Liver (tissue), 9 donors: ENCODE measurements around the gene SMAP2. TPM values are rescaled to one million over a fixed set of nuclear protein-coding genes. Genes with fewer than 3 reads are reported as not detected.

Experiments
- DNase-seq: peaks from one replicate; pipeline ENCODE4 v3.0.0-alpha.2; 2017; ENCODE audit warnings: low spot score
- H3K27ac ChIP-seq, 2 donors: one replicate each; pipeline ENCODE4 v1.7.0; 2013; ENCODE audit warnings: inconsistent platforms in 2 of 2, low read length in 2 of 2, control low read depth in 1 of 2, low read depth in 1 of 2, mild to moderate bottlenecking in 1 of 2
- H3K27me3 ChIP-seq, 4 donors: one replicate each; pipeline versions ENCODE4 v1.6.1 to v1.7.0; 2013; ENCODE audit warnings: low read length in 3 of 4, inconsistent platforms in 1 of 4, mild to moderate bottlenecking in 1 of 4, moderate library complexity in 1 of 4; ENCODE audit not compliant: control insufficient read depth in 4 of 4, insufficient read depth in 4 of 4
- H3K36me3 ChIP-seq, 4 donors: one replicate each; pipeline versions ENCODE4 v1.6.1 to v1.7.0; 2013; ENCODE audit warnings: low read length in 3 of 4, mild to moderate bottlenecking in 3 of 4, low read depth in 1 of 4, moderate library complexity in 1 of 4; ENCODE audit not compliant: control insufficient read depth in 4 of 4, insufficient read depth in 3 of 4
- H3K4me1 ChIP-seq, 4 donors: one replicate each; pipeline versions ENCODE4 v1.6.1 to v1.7.0; 2013; ENCODE audit warnings: low read length in 3 of 4, mild to moderate bottlenecking in 3 of 4, moderate library complexity in 1 of 4; ENCODE audit not compliant: control insufficient read depth in 4 of 4, insufficient read depth in 4 of 4
- H3K4me3 ChIP-seq, 3 donors: one replicate each; pipeline versions ENCODE4 v1.6.1 to v1.7.0; 2013; ENCODE audit warnings: low read length in 3 of 3, control low read depth in 1 of 3, low read depth in 1 of 3, mild to moderate bottlenecking in 1 of 3
- H3K9ac ChIP-seq, 2 donors: one replicate each; pipeline ENCODE4 v1.7.0; 2013; ENCODE audit warnings: low read length in 2 of 2, mild to moderate bottlenecking in 2 of 2, moderate library complexity in 2 of 2, control low read depth in 1 of 2, low read depth in 1 of 2
- H3K9me3 ChIP-seq, 4 donors: one replicate each; pipeline versions ENCODE4 v1.6.1 to v1.7.0; 2013; ENCODE audit warnings: low read length in 3 of 4; ENCODE audit not compliant: control insufficient read depth in 4 of 4
- EGR1 ChIP-seq, 2 donors: IDR thresholded peaks; 2 replicates each; pipeline ENCODE4 v1.6.1; 2016 to 2018; ENCODE audit warnings: antibody characterized with exemption in 2 of 2, low read depth in 2 of 2
- FOXA1 ChIP-seq: IDR thresholded peaks from 2 replicates; pipeline ENCODE4 v1.6.1; 2016; ENCODE audit warnings: antibody characterized with exemption
- GABPA ChIP-seq, 2 donors: IDR thresholded peaks in 1 of 2; conservative IDR thresholded peaks in 1 of 2; 2 replicates each; pipeline ENCODE4 v1.6.1; 2016; ENCODE audit warnings: antibody characterized with exemption in 2 of 2, mild to moderate bottlenecking in 1 of 2, moderate library complexity in 1 of 2
- HNF4A ChIP-seq, 2 donors: conservative IDR thresholded peaks; 2 replicates each; pipeline ENCODE4 v1.6.1; 2016; ENCODE audit warnings: antibody characterized with exemption in 2 of 2, mild to moderate bottlenecking in 2 of 2
- JUND ChIP-seq, 2 donors: IDR thresholded peaks; 2 replicates each; pipeline ENCODE4 v1.6.1; 2016; ENCODE audit warnings: antibody characterized with exemption in 2 of 2
- NR2F2 ChIP-seq: IDR thresholded peaks from 2 replicates; pipeline ENCODE4 v1.6.1; 2016; ENCODE audit warnings: antibody characterized with exemption
- RAD21 ChIP-seq, 2 donors: IDR thresholded peaks; 2 replicates each; pipeline ENCODE4 v1.6.1; 2016; ENCODE audit warnings: antibody characterized with exemption in 2 of 2, mild to moderate bottlenecking in 2 of 2
- RXRA ChIP-seq, 2 donors: IDR thresholded peaks; 2 replicates each; pipeline ENCODE4 v1.6.1; 2017 to 2018; ENCODE audit warnings: antibody characterized with exemption in 2 of 2, mild to moderate bottlenecking in 1 of 2
- SP1 ChIP-seq: IDR thresholded peaks from 2 replicates; pipeline ENCODE4 v1.6.1; 2018; ENCODE audit warnings: antibody characterized with exemption, mild to moderate bottlenecking
- WGBS: extraction: QIAGEN DNeasy Blood & Tissue Kit; methylation state at CpG from one replicate; pipeline ENCODE4 v1.1.7; 2013; 5-methylcytosine and 5-hydroxymethylcytosine counted together
- polyA plus RNA-seq, 2 donors: library from polyadenylated mRNA; stranded (reverse) in 1 of 2; unstranded in 1 of 2; fragments of 200-250 nt in 1 of 2; fragments of >200 nt in 1 of 2; fragmentation: Nextera tagmentation in 1 of 2; extraction: Ambion mirVana in 1 of 2; gene quantifications; one replicate each; pipeline versions ENCODE4 v1.2.1 to v1.2.3, GENCODE V29; 2013 to 2015
- total RNA-seq, 2 donors: library from RNA; depleted of rRNA; stranded (reverse); fragments of >200 nt; gene quantifications; one replicate each; pipeline ENCODE4 v1.2.3, GENCODE V29; 2014
- TF ChIP-seq, protein P1 (sequence below): IDR thresholded peaks from 2 replicates; pipeline ENCODE4 v1.6.1; 2016; ENCODE audit warnings: antibody characterized with exemption
- TF ChIP-seq, protein P2 (sequence below): fragments of 150-350 bp; IDR thresholded peaks from 2 replicates; pipeline ENCODE4 v1.5.1; 2017; ENCODE audit warnings: improper control_type of control experiment, low read depth, low read length; ENCODE audit not compliant: missing input control
- TF ChIP-seq, protein P3 (sequence below): IDR thresholded peaks from 2 replicates; pipeline ENCODE4 v1.6.1; 2016; ENCODE audit warnings: antibody characterized with exemption, mild to moderate bottlenecking
- TF ChIP-seq, protein P4 (sequence below): IDR thresholded peaks from 2 replicates; pipeline ENCODE4 v1.6.1; 2016; ENCODE audit warnings: antibody characterized with exemption
- TF ChIP-seq, protein P5 (sequence below): IDR thresholded peaks from 2 replicates; pipeline ENCODE4 v1.6.1; 2016; ENCODE audit warnings: antibody characterized with exemption
- donor health status: healthy.
- donor health status: healthy.
- donor health status: healthy.
- donor health status: healthy.
- donor health status: healthy.

The SMAP2 gene
- total and polyA plus RNA-seq, 4 donors: 20.0 to 36.8 (median 29.8) TPM

DNA sequence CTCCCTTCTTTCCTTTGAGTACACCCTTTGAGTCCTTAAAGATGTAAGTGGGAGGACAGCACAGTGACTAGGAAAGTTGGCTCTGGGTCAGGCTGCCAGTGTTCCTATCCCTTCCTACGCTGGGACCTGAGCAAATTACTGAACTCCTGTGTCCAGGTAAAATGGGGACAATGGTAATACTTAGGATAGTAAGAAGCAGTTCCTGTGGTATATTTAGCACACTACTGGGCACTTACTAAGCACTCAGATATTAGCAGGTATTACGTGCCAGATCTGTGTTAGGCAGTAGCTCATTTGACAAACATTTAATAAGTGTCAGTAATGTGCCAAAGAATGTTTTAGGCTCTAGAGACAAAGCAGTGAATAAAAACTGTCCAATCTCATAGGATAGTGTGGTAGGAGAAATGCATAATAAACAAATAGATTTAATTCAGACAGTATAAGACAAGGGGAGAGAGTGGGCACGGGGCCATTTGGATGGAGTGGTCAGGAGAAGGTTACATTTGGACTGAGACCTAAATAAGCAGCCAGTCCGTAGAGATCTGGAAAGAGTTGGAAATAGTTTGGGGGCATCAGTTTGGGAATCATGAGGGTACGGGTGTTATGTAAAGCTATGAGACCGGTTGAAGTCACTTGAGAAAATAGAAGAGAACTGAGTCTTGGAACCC is 50.6 kb downstream of the SMAP2 start (continued):
- TF ChIP-seq, protein P1, sequence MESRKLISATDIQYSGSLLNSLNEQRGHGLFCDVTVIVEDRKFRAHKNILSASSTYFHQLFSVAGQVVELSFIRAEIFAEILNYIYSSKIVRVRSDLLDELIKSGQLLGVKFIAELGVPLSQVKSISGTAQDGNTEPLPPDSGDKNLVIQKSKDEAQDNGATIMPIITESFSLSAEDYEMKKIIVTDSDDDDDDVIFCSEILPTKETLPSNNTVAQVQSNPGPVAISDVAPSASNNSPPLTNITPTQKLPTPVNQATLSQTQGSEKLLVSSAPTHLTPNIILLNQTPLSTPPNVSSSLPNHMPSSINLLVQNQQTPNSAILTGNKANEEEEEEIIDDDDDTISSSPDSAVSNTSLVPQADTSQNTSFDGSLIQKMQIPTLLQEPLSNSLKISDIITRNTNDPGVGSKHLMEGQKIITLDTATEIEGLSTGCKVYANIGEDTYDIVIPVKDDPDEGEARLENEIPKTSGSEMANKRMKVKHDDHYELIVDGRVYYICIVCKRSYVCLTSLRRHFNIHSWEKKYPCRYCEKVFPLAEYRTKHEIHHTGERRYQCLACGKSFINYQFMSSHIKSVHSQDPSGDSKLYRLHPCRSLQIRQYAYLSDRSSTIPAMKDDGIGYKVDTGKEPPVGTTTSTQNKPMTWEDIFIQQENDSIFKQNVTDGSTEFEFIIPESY: no peak
- no peak for TF ChIP-seq RAD21 (IDR thresholded peaks at IDR 0.05)

DNA sequence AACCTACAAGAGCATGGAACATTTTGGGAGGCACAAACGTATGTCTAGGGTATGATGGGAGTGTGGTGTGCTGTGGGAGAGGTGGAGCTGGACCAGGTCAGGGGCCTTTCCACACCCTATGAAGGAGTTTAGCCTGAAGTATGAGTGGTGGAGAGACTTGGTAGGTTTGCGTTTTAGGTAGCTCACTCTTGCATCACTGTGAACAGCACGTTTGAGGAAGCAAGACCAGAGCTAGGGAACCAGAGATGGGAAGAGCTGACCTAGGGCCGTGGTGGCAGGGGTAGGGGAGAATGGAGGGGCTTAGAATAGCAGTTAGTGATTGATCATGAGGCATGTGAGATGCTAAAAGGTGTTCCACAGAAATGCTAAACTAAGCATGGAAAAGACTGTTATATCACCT is 51.7 kb downstream of the SMAP2 start:
- 89% methylated on average over 4 of the region's 4 CpGs for WGBS
- H3K9ac ChIP-seq: no peak overlapping the region
- H3K9me3 ChIP-seq: no peaks in the 10 kb centered on the region
- DNase-seq: no peak
- no peaks in the 10 kb centered on the region for H3K27me3 ChIP-seq
- H3K4me1 ChIP-seq: peaks cover 3 to 22% (median 16%) of the 10 kb centered on the region in 4 donors
- H3K36me3 ChIP-seq: peaks cover 0 to 5% (median 2%) of the 10 kb centered on the region in 4 donors
- no peak overlapping the region for H3K4me3 ChIP-seq
- H3K27ac ChIP-seq: no peak overlapping the region
- no peak for TF ChIP-seq NR2F2
- TF ChIP-seq RXRA (IDR thresholded peaks at IDR 0.05): no peak
- TF ChIP-seq, protein P2, sequence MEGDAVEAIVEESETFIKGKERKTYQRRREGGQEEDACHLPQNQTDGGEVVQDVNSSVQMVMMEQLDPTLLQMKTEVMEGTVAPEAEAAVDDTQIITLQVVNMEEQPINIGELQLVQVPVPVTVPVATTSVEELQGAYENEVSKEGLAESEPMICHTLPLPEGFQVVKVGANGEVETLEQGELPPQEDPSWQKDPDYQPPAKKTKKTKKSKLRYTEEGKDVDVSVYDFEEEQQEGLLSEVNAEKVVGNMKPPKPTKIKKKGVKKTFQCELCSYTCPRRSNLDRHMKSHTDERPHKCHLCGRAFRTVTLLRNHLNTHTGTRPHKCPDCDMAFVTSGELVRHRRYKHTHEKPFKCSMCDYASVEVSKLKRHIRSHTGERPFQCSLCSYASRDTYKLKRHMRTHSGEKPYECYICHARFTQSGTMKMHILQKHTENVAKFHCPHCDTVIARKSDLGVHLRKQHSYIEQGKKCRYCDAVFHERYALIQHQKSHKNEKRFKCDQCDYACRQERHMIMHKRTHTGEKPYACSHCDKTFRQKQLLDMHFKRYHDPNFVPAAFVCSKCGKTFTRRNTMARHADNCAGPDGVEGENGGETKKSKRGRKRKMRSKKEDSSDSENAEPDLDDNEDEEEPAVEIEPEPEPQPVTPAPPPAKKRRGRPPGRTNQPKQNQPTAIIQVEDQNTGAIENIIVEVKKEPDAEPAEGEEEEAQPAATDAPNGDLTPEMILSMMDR: no peak
- TF ChIP-seq GABPA (IDR thresholded peaks at IDR 0.05 in 1 of 2, conservative IDR thresholded peaks at IDR 0.05 in 1 of 2): no peak
- TF ChIP-seq, protein P3, sequence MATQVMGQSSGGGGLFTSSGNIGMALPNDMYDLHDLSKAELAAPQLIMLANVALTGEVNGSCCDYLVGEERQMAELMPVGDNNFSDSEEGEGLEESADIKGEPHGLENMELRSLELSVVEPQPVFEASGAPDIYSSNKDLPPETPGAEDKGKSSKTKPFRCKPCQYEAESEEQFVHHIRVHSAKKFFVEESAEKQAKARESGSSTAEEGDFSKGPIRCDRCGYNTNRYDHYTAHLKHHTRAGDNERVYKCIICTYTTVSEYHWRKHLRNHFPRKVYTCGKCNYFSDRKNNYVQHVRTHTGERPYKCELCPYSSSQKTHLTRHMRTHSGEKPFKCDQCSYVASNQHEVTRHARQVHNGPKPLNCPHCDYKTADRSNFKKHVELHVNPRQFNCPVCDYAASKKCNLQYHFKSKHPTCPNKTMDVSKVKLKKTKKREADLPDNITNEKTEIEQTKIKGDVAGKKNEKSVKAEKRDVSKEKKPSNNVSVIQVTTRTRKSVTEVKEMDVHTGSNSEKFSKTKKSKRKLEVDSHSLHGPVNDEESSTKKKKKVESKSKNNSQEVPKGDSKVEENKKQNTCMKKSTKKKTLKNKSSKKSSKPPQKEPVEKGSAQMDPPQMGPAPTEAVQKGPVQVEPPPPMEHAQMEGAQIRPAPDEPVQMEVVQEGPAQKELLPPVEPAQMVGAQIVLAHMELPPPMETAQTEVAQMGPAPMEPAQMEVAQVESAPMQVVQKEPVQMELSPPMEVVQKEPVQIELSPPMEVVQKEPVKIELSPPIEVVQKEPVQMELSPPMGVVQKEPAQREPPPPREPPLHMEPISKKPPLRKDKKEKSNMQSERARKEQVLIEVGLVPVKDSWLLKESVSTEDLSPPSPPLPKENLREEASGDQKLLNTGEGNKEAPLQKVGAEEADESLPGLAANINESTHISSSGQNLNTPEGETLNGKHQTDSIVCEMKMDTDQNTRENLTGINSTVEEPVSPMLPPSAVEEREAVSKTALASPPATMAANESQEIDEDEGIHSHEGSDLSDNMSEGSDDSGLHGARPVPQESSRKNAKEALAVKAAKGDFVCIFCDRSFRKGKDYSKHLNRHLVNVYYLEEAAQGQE: no peak

DNA sequence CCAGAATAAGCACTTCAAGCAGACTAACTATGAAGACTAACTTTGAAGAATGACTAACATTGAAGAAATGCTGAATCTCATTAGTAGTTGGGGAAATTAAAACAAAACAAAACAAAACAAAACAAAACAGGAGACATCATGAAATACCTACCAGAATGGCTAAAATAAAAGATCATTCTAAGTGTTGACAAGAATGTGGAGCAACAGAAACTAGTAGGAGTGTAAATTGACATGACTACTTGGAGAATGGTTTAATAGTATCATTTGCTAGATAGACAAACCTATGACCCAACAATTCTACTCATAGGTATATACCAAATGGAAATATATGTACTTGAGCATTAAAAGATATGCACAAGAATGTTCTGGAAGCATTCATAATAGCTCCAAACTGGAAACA is 57.9 kb downstream of the SMAP2 start:
- DNase-seq: no peak
- H3K27me3 ChIP-seq: no peaks in the 10 kb centered on the region
- H3K36me3 ChIP-seq: no peaks in the 10 kb centered on the region
- H3K9me3 ChIP-seq: no peaks in the 10 kb centered on the region
- H3K9ac ChIP-seq: no peak overlapping the region
- H3K4me1 ChIP-seq: no peaks in the 10 kb centered on the region
- H3K4me3 ChIP-seq: no peak overlapping the region
- H3K27ac ChIP-seq: no peak overlapping the region
- TF ChIP-seq FOXA1: no peak
- TF ChIP-seq, protein P4, sequence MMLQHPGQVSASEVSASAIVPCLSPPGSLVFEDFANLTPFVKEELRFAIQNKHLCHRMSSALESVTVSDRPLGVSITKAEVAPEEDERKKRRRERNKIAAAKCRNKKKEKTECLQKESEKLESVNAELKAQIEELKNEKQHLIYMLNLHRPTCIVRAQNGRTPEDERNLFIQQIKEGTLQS: no peak
- no peak for TF ChIP-seq SP1
- no peak for TF ChIP-seq RXRA (IDR thresholded peaks at IDR 0.05)
- TF ChIP-seq, protein P3: no peak
- TF ChIP-seq GABPA (IDR thresholded peaks at IDR 0.05 in 1 of 2, conservative IDR thresholded peaks at IDR 0.05 in 1 of 2): no peak
- no peak for TF ChIP-seq JUND (IDR thresholded peaks at IDR 0.05)
- no peak for TF ChIP-seq HNF4A (conservative IDR thresholded peaks at IDR 0.05)
- TF ChIP-seq, protein P1: no peak
- TF ChIP-seq EGR1 (IDR thresholded peaks at IDR 0.05; ENCODE audit: low read depth in 2 of 2): no peak
- no peak for TF ChIP-seq NR2F2
- TF ChIP-seq, protein P5, sequence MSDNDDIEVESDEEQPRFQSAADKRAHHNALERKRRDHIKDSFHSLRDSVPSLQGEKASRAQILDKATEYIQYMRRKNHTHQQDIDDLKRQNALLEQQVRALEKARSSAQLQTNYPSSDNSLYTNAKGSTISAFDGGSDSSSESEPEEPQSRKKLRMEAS: no peak
